ENCODE results near the gene MAP6.

- TF ChIP-seq CTCF (IDR thresholded peaks at IDR 0.05) (no peak), POLR2A (IDR thresholded peaks at IDR 0.05) (no peak)
Measured at GRCh38 chr11:75572744-75573143, 96.1 kb downstream of the MAP6 start.

Data from adrenal gland (tissue), 5 donors.